GM12878 (cell line): ENCODE results near the gene SOX5. TPM values are rescaled to one million over a fixed set of nuclear protein-coding genes. Genes with fewer than 3 reads are reported as not detected.

Experiments used
- BMI1 ChIP-seq: fragments of 450-650 bp; IDR thresholded peaks from 2 replicates; pipeline ENCODE4 v1.6.1; 2016; ENCODE audit warnings: mild to moderate bottlenecking, moderate library complexity, borderline replicate concordance
- CREB1 ChIP-seq: IDR thresholded peaks from 2 replicates; pipeline ENCODE4 v1.6.1; 2012; ENCODE audit warnings: low read depth, mild to moderate bottlenecking, inconsistent platforms
- MLLT1 ChIP-seq: fragments of 450-650 bp; IDR thresholded peaks from 2 replicates; pipeline ENCODE4 v1.6.1; 2016; ENCODE audit warnings: mild to moderate bottlenecking
- MXI1 ChIP-seq: fragments of 150-350 bp; IDR thresholded peaks from 2 replicates; pipeline ENCODE4 v1.6.1; 2011; ENCODE audit warnings: low read depth, mild to moderate bottlenecking, inconsistent platforms, low read length, improper control_type of control experiment
- NBN ChIP-seq: fragments of 450-650 bp; IDR thresholded peaks from 2 replicates; pipeline ENCODE4 v1.6.1; 2016
- SKIL ChIP-seq: fragments of 450-650 bp; IDR thresholded peaks from 2 replicates; pipeline ENCODE4 v1.6.1; 2017; ENCODE audit warnings: mild to moderate bottlenecking, low read depth, inconsistent platforms; ENCODE audit not compliant: poor library complexity, severe bottlenecking
- ZSCAN29 ChIP-seq: fragments of 450-650 bp; IDR thresholded peaks from 2 replicates; pipeline ENCODE4 v1.6.1; 2017; ENCODE audit warnings: mild to moderate bottlenecking, moderate library complexity
- polyA plus RNA-seq, 11 experiments: library from polyadenylated mRNA; depleted of rRNA in 4 of 11; unstranded in 6 of 11; stranded (reverse) in 5 of 11; fragments of >200 nt; fragmentation: Nextera tagmentation in 4 of 11; fragmentation: Illumina TruSeq in 1 of 11; extraction: Ambion mirVana in 4 of 11; extraction: Trizol in 1 of 11; gene quantifications; 1 replicate in 1 of 11; 2 replicates in 10 of 11; pipeline versions ENCODE4 v1.2.1 to v1.2.3, GENCODE V29; 2011 to 2016; ENCODE audit warnings: inconsistent platforms in 2 of 11, missing spikeins in 2 of 11, low read depth in 1 of 11
- total RNA-seq, 4 experiments: library from RNA; depleted of rRNA in 3 of 4; stranded (reverse); fragments of >200 nt in 3 of 4; fragmentation: Illumina TruSeq in 1 of 4; extraction: Trizol in 1 of 4; gene quantifications; 2 replicates each; pipeline versions ENCODE4 v1.2.1 to v1.2.3, GENCODE V29; 2013 to 2021
- TF ChIP-seq, protein P1 (sequence below): fragments of 450-650 bp; formaldehyde crosslinking; IDR thresholded peaks from 2 replicates; pipeline ENCODE4 v1.4.0; 2020; ENCODE audit warnings: mild to moderate bottlenecking, moderate library complexity
- TF ChIP-seq, protein P2 (sequence below): IDR thresholded peaks from 2 replicates; pipeline ENCODE4 v1.6.1; 2012; ENCODE audit warnings: low read depth, low read length, improper control_type of control experiment

The SOX5 gene
- total and polyA plus RNA-seq, 10 of the 15 experiments (the other 5 are each of a cell fraction or from before 2014, with no cell fraction given): 0.08 to 1.0 (median 0.24) TPM

GRCh38 chr12:23898121-23898520 is 51.3 kb downstream of the SOX5 start (continued):
- no peak for TF ChIP-seq BMI1
- TF ChIP-seq ZSCAN29: no peak
- TF ChIP-seq MXI1: no peak
- TF ChIP-seq MLLT1: no peak
- no peak for TF ChIP-seq SKIL
- TF ChIP-seq, protein P1, sequence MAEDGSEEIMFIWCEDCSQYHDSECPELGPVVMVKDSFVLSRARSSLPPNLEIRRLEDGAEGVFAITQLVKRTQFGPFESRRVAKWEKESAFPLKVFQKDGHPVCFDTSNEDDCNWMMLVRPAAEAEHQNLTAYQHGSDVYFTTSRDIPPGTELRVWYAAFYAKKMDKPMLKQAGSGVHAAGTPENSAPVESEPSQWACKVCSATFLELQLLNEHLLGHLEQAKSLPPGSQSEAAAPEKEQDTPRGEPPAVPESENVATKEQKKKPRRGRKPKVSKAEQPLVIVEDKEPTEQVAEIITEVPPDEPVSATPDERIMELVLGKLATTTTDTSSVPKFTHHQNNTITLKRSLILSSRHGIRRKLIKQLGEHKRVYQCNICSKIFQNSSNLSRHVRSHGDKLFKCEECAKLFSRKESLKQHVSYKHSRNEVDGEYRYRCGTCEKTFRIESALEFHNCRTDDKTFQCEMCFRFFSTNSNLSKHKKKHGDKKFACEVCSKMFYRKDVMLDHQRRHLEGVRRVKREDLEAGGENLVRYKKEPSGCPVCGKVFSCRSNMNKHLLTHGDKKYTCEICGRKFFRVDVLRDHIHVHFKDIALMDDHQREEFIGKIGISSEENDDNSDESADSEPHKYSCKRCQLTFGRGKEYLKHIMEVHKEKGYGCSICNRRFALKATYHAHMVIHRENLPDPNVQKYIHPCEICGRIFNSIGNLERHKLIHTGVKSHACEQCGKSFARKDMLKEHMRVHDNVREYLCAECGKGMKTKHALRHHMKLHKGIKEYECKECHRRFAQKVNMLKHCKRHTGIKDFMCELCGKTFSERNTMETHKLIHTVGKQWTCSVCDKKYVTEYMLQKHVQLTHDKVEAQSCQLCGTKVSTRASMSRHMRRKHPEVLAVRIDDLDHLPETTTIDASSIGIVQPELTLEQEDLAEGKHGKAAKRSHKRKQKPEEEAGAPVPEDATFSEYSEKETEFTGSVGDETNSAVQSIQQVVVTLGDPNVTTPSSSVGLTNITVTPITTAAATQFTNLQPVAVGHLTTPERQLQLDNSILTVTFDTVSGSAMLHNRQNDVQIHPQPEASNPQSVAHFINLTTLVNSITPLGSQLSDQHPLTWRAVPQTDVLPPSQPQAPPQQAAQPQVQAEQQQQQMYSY (CRISPR knock-in tag): no peak
- TF ChIP-seq NBN: no peak
- no peak for TF ChIP-seq CREB1
- TF ChIP-seq, protein P2, sequence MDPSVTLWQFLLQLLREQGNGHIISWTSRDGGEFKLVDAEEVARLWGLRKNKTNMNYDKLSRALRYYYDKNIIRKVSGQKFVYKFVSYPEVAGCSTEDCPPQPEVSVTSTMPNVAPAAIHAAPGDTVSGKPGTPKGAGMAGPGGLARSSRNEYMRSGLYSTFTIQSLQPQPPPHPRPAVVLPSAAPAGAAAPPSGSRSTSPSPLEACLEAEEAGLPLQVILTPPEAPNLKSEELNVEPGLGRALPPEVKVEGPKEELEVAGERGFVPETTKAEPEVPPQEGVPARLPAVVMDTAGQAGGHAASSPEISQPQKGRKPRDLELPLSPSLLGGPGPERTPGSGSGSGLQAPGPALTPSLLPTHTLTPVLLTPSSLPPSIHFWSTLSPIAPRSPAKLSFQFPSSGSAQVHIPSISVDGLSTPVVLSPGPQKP: no peak
